ENCODE measurements around the gene ZNF746.

- TF ChIP-seq ZNF8 (CRISPR knock-in tag; IDR thresholded peaks at IDR 0.05) (no peak), GLIS3 (CRISPR knock-in tag; IDR thresholded peaks at IDR 0.05) (no peak), RARB (CRISPR knock-in tag; IDR thresholded peaks at IDR 0.05) (no peak), ZNF565 (CRISPR knock-in tag; conservative IDR thresholded peaks at IDR 0.05; ENCODE audit: low read depth) (no peak), SNAI2 (CRISPR knock-in tag; IDR thresholded peaks at IDR 0.05) (no peak), POU6F1 (CRISPR knock-in tag; IDR thresholded peaks at IDR 0.05; ENCODE audit: borderline replicate concordance, low read depth) (no peak), BACH2 (CRISPR knock-in tag; IDR thresholded peaks at IDR 0.05; ENCODE audit: borderline replicate concordance) (no peak), PATZ1 (CRISPR knock-in tag; IDR thresholded peaks at IDR 0.05; ENCODE audit: borderline replicate concordance) (no peak), ZFP3 (CRISPR knock-in tag; IDR thresholded peaks at IDR 0.05) (no peak), CREB5 (CRISPR knock-in tag; IDR thresholded peaks at IDR 0.05; ENCODE audit: low read depth) (no peak), TOX (CRISPR knock-in tag; IDR thresholded peaks at IDR 0.05; ENCODE audit: borderline replicate concordance) (no peak), CSRNP3 (CRISPR knock-in tag; IDR thresholded peaks at IDR 0.05) (no peak), ARNTL (CRISPR knock-in tag; IDR thresholded peaks at IDR 0.05; ENCODE audit: borderline replicate concordance, low read depth) (no peak), OSR1 (CRISPR knock-in tag; IDR thresholded peaks at IDR 0.05) (no peak)
These were observed 31.2 kb downstream of the ZNF746 start for GRCh38 chr7:149466364-149466763.

Data from SK-N-SH treated with all-trans-retinoic acid at 6 μM for 48 hours (cell line).